HEK293T (cell line): Measurements from ENCODE around the gene ZNF474.

Source experiments
- BHLHE40 ChIP-seq: fragments of 450-650 bp; IDR thresholded peaks from 2 replicates; pipeline ENCODE4 v1.6.1; 2016; ENCODE audit warnings: mild to moderate bottlenecking, moderate library complexity, borderline replicate concordance
- FOXA1 ChIP-seq: fragments of 450-650 bp; IDR thresholded peaks from 2 replicates; pipeline ENCODE4 v1.6.1; 2016; ENCODE audit warnings: mild to moderate bottlenecking
- FOXK2 ChIP-seq: fragments of 450-650 bp; IDR thresholded peaks from 2 replicates; pipeline ENCODE4 v1.6.1; 2016; ENCODE audit warnings: mild to moderate bottlenecking
- SP1 ChIP-seq: fragments of 450-650 bp; IDR thresholded peaks from 2 replicates; pipeline ENCODE4 v1.6.1; 2017
- SUZ12 ChIP-seq: fragments of 450-650 bp; IDR thresholded peaks from 2 replicates; pipeline ENCODE4 v1.6.1; 2016; ENCODE audit warnings: mild to moderate bottlenecking
- ZNF384 ChIP-seq: fragments of 450-650 bp; IDR thresholded peaks from 2 replicates; pipeline ENCODE4 v1.6.1; 2016

GRCh38 chr5:122162100-122162638 lies 32.8 kb downstream of the ZNF474 start:
- TF ChIP-seq SUZ12 (no peak), BHLHE40 (no peak), FOXK2 (no peak), SP1 (no peak), ZNF384 (no peak), FOXA1 (no peak)
